Heart left ventricle (tissue), 13 donors: Measurements from ENCODE around the gene PPP1R37.

ENCODE experiments used
- CTCF ChIP-seq, 12 donors: fragments of 200-600 bp; sonication (generic) in 4 of 12; IDR thresholded peaks; one replicate each; pipeline versions ENCODE4 v1.5.0 to v1.8.0; 2018 to 2022; ENCODE audit warnings: antibody characterized with exemption in 12 of 12, mild to moderate bottlenecking in 5 of 12
- POLR2A ChIP-seq, 2 donors: fragments of 450-650 bp; IDR thresholded peaks; one replicate each; pipeline ENCODE4 v1.6.1; 2017; ENCODE audit warnings: antibody characterized with exemption in 2 of 2, mild to moderate bottlenecking in 2 of 2, moderate library complexity in 2 of 2
- donor health status: ischemic (EF 13 %, LVEDD 7.1; RV severe dilation, severe dysfunction).
- donor health status: DM: no; HTN: yes; CAD: no.
- donor health status: DM: no; HTN: no; CAD: no.
- donor health status: ischemic (EF 25% LVEDD 6.9; RV normal size, moderate dysfunction).
- donor health status: ischemic (EF 25% LVEDD 5.7; RV mildly dilated, moderate dysfunction).
- donor health status: ischemic (EF 35%, LVEDD 5.7; RV mildly dilated, moderate dysfunction).
- donor health status: nonischemic (EF 11% LVEDD 7.7; RV severe dilation, severe dysfunction).
- donor health status: DM: yes; HTN: yes; CAD: no.
- donor health status: PGD.
- donor health status: ischemic (EF 29% LVEDD 5.4; RV normal size, mild dysfunction).
- donor health status: nonischemic (EF 23%, LVEDD 6.1; RV moderate dilation, normal function).

- TF ChIP-seq CTCF (IDR thresholded peaks at IDR 0.05): no peak
- no peak for TF ChIP-seq POLR2A (IDR thresholded peaks at IDR 0.05)
These were observed 25.1 kb downstream of the PPP1R37 start for GRCh38 chr19:45118106-45118505.
